Esophagus muscularis mucosa (tissue), 4 donors: ENCODE data around the gene GPRC5D. TPM values are rescaled to one million over a fixed set of nuclear protein-coding genes. Genes with fewer than 3 reads are reported as not detected.

Experiments used
- DNase-seq: peaks from one replicate; pipeline ENCODE4 v3.0.0-alpha.2; 2017; ENCODE audit errors: extremely low spot score
- H3K27ac ChIP-seq, 4 donors: fragments of 200-600 bp; sonication (generic); replicated peaks in 1 of 4; 1 replicate in 3 of 4; 2 replicates in 1 of 4; pipeline ENCODE4 v1.5.1; 2016 to 2019; ENCODE audit warnings: mild to moderate bottlenecking in 1 of 4
- H3K27me3 ChIP-seq, 4 donors: fragments of 200-600 bp; sonication (generic); one replicate each; pipeline versions ENCODE4 v1.5.1 to v1.6.0; 2016 to 2019
- H3K36me3 ChIP-seq, 4 donors: fragments of 200-600 bp; sonication (generic); one replicate each; pipeline ENCODE4 v1.5.1; 2016 to 2019
- H3K4me1 ChIP-seq, 4 donors: fragments of 200-600 bp; sonication (generic); one replicate each; pipeline ENCODE4 v1.5.1; 2016 to 2019
- H3K4me3 ChIP-seq, 4 donors: fragments of 200-600 bp; sonication (generic); 1 replicate in 2 of 4; 2 replicates in 2 of 4; pipeline ENCODE4 v1.5.1; 2016 to 2019; ENCODE audit warnings: mild to moderate bottlenecking in 4 of 4, moderate library complexity in 1 of 4
- H3K9me3 ChIP-seq, 4 donors: fragments of 200-600 bp; sonication (generic); 1 replicate in 3 of 4; 2 replicates in 1 of 4; pipeline ENCODE4 v1.5.1; 2016 to 2019
- EP300 ChIP-seq: sonication (generic); formaldehyde crosslinking; IDR thresholded peaks from one replicate; pipeline ENCODE4 v1.6.1; 2017; ENCODE audit warnings: antibody characterized with exemption
- POLR2A ChIP-seq: fragments of 450-650 bp; IDR thresholded peaks from one replicate; pipeline ENCODE4 v1.6.1; 2017; ENCODE audit warnings: antibody characterized with exemption, moderate library complexity, mild to moderate bottlenecking, low read depth
- POLR2AphosphoS5 ChIP-seq, 2 donors: sonication (generic); formaldehyde crosslinking; IDR thresholded peaks; one replicate each; pipeline ENCODE4 v1.6.1; 2017; ENCODE audit warnings: antibody characterized with exemption in 2 of 2
- WGBS: methylation state at CpG from one replicate; pipeline ENCODE4 v1.1.5; 2018; 5-methylcytosine and 5-hydroxymethylcytosine counted together
- intact Hi-C: fragments of 100-400 bp; cut with DNase I; formaldehyde crosslinking; loops from one replicate; pipeline ENCODE4 v1.15.1; 2023
- total RNA-seq, 4 donors: library from RNA; depleted of rRNA; stranded (reverse); fragments of >200 nt; gene quantifications; one replicate each; pipeline versions ENCODE4 v1.1.0 to v1.2.1, GENCODE V29; 2016
- TF ChIP-seq, protein P1 (sequence below), 3 experiments: fragments of 200-600 bp in 2 of 3; fragments of 450-650 bp in 1 of 3; sonication (generic) in 2 of 3; IDR thresholded peaks; one replicate each; pipeline ENCODE4 v1.5.1; 2017 to 2019; ENCODE audit warnings: antibody characterized with exemption in 3 of 3, mild to moderate bottlenecking in 2 of 3, moderate library complexity in 1 of 3

GPRC5D gene
- total RNA-seq, 4 donors from 2014 or later = 0.84 TPM; not detected in 3

DNA sequence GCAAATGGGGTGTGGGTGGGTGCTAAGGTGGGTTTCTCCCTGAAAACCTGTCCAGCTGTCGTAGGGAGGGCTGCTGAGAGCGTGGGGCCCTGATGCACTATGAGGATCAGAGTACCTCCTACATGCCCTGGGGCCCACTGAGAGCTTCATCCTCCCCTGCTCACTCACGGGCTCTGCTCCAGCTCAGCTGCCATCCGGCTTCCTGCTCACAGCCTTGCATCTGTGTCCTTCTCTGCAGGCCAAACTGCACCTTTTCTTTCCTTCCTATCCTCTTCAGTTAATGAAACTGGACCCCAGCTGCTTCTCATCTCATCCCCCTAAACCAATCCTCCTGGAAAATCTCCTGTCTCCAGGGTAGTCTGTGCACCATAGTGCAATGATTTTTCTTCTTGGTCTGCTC is 22.2 kb upstream of the GPRC5D start:
- Histone ChIP-seq H3K36me3 (peaks cover 17 to 57% (median 45%) of the 10 kb centered on the region in 4 donors), H3K4me1 (peaks cover 7 to 23% (median 11%) of the 10 kb centered on the region in 4 donors), H3K4me3 (no peak overlapping the region), H3K27ac (no peak overlapping the region), H3K9me3 (peaks cover 0 to 11% (median 4%) of the 10 kb centered on the region in 4 donors), H3K27me3 (no peaks in the 10 kb centered on the region)
- TF ChIP-seq POLR2AphosphoS5 (IDR thresholded peaks at IDR 0.05) = no peak
- TF ChIP-seq EP300 = no peak
- TF ChIP-seq POLR2A = no peak
- TF ChIP-seq, protein P1, sequence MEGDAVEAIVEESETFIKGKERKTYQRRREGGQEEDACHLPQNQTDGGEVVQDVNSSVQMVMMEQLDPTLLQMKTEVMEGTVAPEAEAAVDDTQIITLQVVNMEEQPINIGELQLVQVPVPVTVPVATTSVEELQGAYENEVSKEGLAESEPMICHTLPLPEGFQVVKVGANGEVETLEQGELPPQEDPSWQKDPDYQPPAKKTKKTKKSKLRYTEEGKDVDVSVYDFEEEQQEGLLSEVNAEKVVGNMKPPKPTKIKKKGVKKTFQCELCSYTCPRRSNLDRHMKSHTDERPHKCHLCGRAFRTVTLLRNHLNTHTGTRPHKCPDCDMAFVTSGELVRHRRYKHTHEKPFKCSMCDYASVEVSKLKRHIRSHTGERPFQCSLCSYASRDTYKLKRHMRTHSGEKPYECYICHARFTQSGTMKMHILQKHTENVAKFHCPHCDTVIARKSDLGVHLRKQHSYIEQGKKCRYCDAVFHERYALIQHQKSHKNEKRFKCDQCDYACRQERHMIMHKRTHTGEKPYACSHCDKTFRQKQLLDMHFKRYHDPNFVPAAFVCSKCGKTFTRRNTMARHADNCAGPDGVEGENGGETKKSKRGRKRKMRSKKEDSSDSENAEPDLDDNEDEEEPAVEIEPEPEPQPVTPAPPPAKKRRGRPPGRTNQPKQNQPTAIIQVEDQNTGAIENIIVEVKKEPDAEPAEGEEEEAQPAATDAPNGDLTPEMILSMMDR (IDR thresholded peaks at IDR 0.05) = no peak
- WGBS = 97% methylated on average over 4 of the region's 4 CpGs
- intact Hi-C loops = no loop called here
- no peak for DNase-seq

DNA sequence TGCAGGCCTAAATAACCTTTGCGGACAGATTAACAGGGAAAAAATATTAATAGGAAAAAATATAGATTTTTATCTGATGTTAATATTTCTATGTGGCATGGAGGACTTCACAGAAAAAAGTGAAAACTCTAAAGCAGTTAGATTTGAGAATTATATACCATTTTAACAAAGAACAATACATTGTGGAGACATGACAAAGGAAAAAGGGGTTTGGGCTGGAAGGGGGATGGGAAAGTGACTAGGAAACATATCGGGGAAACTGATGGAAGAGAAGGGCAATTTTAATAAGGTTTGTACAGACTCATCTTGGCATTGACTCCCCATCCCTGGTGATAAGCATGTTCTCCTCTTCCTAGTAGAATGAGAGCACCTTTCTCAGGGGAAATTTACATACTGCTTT is 21.0 kb upstream of the GPRC5D start:
- no peaks in the 10 kb centered on the region for H3K27me3 ChIP-seq
- H3K36me3 ChIP-seq = peaks cover 22 to 60% (median 48%) of the 10 kb centered on the region in 4 donors
- peaks cover 0 to 11% (median 4%) of the 10 kb centered on the region in 4 donors for H3K9me3 ChIP-seq
- 100% methylated on average over 2 of the region's 2 CpGs for WGBS
- intact Hi-C loops = no loop called here
- peaks cover 4 to 20% (median 10%) of the 10 kb centered on the region in 4 donors for H3K4me1 ChIP-seq
- H3K27ac ChIP-seq = no peak overlapping the region
- DNase-seq = no peak
- no peak for TF ChIP-seq POLR2A
- TF ChIP-seq, protein P1 (IDR thresholded peaks at IDR 0.05) = no peak
- TF ChIP-seq POLR2AphosphoS5 (IDR thresholded peaks at IDR 0.05) = no peak
- no peak for TF ChIP-seq EP300
- H3K4me3 ChIP-seq = no peak overlapping the region

DNA sequence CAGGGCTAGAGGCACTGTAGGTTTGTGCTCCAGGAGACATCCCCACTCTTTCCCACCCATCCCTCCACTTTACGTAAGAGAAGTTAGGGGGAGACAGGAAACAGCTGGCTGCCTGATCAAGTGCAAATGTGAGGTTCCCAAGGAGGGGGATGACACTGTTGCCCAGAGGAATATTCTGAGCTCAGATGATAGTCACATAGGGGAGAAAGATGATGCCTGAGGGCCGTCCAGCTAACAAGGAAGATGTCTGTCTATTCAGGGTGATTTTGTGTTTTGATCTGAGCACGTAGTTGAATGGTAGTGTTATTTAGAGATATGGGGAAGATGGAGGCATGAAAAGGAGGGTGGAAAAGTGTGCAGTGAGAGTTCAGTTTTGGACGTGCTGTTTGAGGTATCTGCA is 13.9 kb upstream of the GPRC5D start:
- TF ChIP-seq EP300 = no peak
- TF ChIP-seq POLR2A = no peak
- TF ChIP-seq, protein P1 (IDR thresholded peaks at IDR 0.05) = no peak
- no peak for TF ChIP-seq POLR2AphosphoS5 (IDR thresholded peaks at IDR 0.05)
- DNase-seq = no peak
- WGBS = 72% methylated on average over 4 of the region's 4 CpGs
- Histone ChIP-seq H3K9me3 (no peaks in the 10 kb centered on the region), H3K4me3 (no peak overlapping the region), H3K27me3 (no peaks in the 10 kb centered on the region), H3K4me1 (no peaks in the 10 kb centered on the region), H3K27ac (no peak overlapping the region), H3K36me3 (peaks cover 0 to 27% (median 7%) of the 10 kb centered on the region in 4 donors)
- intact Hi-C loops = no loop called here

DNA sequence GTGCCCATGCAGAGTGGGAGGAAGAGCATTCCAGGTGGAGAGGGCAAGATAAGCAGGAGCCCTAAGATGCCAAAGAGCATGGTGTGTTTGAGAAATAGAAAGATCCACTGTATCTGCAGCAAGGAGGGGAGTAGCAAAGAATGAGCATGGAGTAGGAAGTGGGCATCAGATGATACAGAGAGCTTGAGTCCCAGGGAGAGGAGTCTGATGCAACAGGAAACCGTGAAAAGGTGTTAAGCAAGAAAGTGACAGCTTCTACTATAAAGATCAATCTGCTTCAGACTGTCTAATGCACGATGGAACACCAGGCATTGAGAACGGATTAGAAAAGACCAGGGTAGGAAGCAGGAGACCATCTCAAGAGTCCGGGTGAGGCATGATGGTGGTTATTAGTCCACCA is 12.3 kb upstream of the GPRC5D start:
- 89% methylated on average over 4 of the region's 4 CpGs for WGBS
- Histone ChIP-seq H3K36me3 (peaks cover 0 to 21% (median 7%) of the 10 kb centered on the region in 4 donors), H3K4me1 (no peaks in the 10 kb centered on the region), H3K27me3 (no peaks in the 10 kb centered on the region), H3K4me3 (no peak overlapping the region), H3K9me3 (no peaks in the 10 kb centered on the region), H3K27ac (no peak overlapping the region)
- DNase-seq = no peak
- intact Hi-C loops = no loop called here
- TF ChIP-seq POLR2AphosphoS5 (IDR thresholded peaks at IDR 0.05) (no peak), POLR2A (no peak), EP300 (no peak)
- TF ChIP-seq, protein P1 (IDR thresholded peaks at IDR 0.05) = no peak

DNA sequence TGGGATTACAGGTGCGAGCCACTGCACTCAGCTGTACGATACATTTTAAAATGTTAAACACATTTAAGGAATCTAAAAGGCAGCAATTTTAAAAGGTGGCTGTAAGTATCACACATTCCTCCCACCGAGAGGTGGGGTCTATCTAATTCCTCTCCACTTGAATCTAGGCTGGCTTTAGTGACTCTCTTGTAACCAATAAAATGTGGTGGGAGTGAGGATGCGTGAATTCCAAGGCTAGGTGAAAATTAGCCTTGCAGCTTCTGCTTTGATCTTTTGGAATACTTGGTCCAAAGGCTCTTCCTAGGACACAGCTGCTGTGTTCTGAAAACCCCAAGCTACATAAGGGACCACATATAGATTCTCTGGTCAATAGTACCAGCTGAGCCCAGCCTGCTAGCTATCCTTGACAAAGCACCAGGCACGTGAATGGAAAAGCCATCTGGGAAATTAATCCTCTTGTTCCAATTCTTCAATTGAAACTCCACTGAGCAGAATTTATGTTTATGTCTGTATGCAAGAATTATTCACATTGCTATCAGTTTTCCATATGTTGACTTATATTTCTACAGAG is 8.8 kb upstream of the GPRC5D start:
- TF ChIP-seq POLR2A = no peak
- no peak for TF ChIP-seq POLR2AphosphoS5 (IDR thresholded peaks at IDR 0.05)
- TF ChIP-seq, protein P1 (IDR thresholded peaks at IDR 0.05) = no peak
- no peak for TF ChIP-seq EP300
- Histone ChIP-seq H3K36me3 (no peaks in the 10 kb centered on the region), H3K9me3 (no peaks in the 10 kb centered on the region), H3K4me3 (no peak overlapping the region), H3K4me1 (no peaks in the 10 kb centered on the region), H3K27me3 (no peaks in the 10 kb centered on the region), H3K27ac (no peak overlapping the region)
- intact Hi-C loops = no loop called here
- 84% methylated on average over 5 of the region's 5 CpGs for WGBS
- DNase-seq = no peak
